Heart left ventricle (tissue), 13 donors: ENCODE measurements around the gene SEC14L3.

Experiments used
- POLR2A ChIP-seq, 2 donors: fragments of 450-650 bp; IDR thresholded peaks; one replicate each; pipeline ENCODE4 v1.6.1; 2017; ENCODE audit warnings: antibody characterized with exemption in 2 of 2, mild to moderate bottlenecking in 2 of 2, moderate library complexity in 2 of 2
- TF ChIP-seq, protein P1 (sequence below), 12 donors: fragments of 200-600 bp; sonication (generic) in 4 of 12; IDR thresholded peaks; one replicate each; pipeline versions ENCODE4 v1.5.0 to v1.8.0; 2018 to 2022; ENCODE audit warnings: antibody characterized with exemption in 12 of 12, mild to moderate bottlenecking in 5 of 12
- donor health status: ischemic (EF 13 %, LVEDD 7.1; RV severe dilation, severe dysfunction).
- donor health status: DM: no; HTN: yes; CAD: no.
- donor health status: DM: no; HTN: no; CAD: no.
- donor health status: ischemic (EF 25% LVEDD 6.9; RV normal size, moderate dysfunction).
- donor health status: ischemic (EF 25% LVEDD 5.7; RV mildly dilated, moderate dysfunction).
- donor health status: ischemic (EF 35%, LVEDD 5.7; RV mildly dilated, moderate dysfunction).
- donor health status: nonischemic (EF 11% LVEDD 7.7; RV severe dilation, severe dysfunction).
- donor health status: DM: yes; HTN: yes; CAD: no.
- donor health status: PGD.
- donor health status: ischemic (EF 29% LVEDD 5.4; RV normal size, mild dysfunction).
- donor health status: nonischemic (EF 23%, LVEDD 6.1; RV moderate dilation, normal function).

DNA sequence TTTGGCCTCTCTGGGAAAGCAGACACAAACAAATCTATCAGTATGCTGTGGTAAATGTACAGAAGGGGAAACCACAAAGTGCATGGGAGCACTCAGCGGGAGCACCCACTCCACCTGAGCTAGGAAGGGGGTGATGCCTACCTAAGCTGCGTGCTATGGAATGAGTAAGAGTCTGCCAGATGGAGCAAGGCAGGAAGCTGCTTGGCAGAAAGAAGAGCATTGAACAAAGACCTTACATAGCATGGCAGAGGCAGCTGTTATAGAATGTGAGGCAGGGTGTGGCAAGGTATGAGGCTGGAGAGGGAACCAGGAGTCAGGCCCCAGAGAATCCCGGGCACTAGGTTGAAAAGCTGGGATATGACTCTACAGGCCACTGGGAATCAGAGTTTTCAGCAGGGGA lies 60.0 kb downstream of the SEC14L3 start:
- TF ChIP-seq, protein P1, sequence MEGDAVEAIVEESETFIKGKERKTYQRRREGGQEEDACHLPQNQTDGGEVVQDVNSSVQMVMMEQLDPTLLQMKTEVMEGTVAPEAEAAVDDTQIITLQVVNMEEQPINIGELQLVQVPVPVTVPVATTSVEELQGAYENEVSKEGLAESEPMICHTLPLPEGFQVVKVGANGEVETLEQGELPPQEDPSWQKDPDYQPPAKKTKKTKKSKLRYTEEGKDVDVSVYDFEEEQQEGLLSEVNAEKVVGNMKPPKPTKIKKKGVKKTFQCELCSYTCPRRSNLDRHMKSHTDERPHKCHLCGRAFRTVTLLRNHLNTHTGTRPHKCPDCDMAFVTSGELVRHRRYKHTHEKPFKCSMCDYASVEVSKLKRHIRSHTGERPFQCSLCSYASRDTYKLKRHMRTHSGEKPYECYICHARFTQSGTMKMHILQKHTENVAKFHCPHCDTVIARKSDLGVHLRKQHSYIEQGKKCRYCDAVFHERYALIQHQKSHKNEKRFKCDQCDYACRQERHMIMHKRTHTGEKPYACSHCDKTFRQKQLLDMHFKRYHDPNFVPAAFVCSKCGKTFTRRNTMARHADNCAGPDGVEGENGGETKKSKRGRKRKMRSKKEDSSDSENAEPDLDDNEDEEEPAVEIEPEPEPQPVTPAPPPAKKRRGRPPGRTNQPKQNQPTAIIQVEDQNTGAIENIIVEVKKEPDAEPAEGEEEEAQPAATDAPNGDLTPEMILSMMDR (IDR thresholded peaks at IDR 0.05), result no peak
- TF ChIP-seq POLR2A (IDR thresholded peaks at IDR 0.05), result no peak
